Measurements from ENCODE around the gene TAPBP. TPM values are rescaled to one million over a fixed set of nuclear protein-coding genes. Genes with fewer than 3 reads are reported as not detected.

The TAPBP gene
- 64.1 and 90.7 TPM in 2 replicates for total RNA-seq

GRCh38 chr6:33313709-33314514, at the start of gene TAPBP:
TAPBP (minus strand) TSS chr6:33314078; CDS start chr6:33314041, 37 bp downstream.

DNA sequence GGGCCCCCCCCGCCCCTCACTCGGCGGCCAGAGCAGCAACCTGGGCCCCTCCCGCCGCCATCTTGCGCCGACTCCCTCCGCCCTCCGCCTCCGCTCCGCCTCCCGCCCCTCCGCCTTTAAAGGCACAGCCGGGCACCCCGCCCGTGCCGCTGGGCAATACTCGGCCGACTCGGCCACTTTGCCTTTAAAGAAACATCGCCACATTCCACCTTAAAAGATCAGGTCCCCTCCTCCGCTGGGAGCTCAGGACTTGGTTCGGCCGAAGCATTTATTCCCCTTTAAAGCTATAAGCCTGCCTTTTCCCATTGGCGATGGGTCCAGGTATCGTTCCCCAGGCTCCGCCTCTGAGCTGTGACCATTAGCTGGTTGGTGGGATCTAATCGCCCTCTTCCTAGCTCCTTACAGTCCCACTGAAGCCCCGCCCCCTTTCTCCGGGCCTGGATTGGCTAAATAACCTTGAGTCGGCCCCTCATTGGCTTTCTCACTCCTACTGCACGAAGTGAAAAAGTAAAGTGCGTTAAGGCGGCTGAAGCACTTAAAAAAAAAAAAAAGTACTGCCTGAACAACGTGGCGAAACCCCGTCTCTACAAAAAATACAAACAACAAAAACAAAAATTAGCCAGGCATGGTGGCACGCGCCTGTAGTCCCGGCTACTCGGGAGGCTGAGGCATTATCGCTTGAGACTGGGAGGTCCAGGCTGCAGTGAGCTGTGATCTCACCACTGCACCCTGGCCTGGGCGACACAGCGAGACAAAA, 4.0 kb upstream of the TAPBP start, which contains the start of gene ZBTB22:
TSS of gene ZBTB22 (minus strand) at position 76 of the 757 bp plus-strand sequence. CDS start 828 bp downstream, outside the sequence.

GRCh38 chr6:33298773-33299236, 15.1 kb downstream of the TAPBP start, which contains the start of gene RGL2:
RGL2 (minus strand) TSS chr6:33298942; CDS start chr6:33298610, 332 bp downstream.

GRCh38 chr6:33288921-33289783, 24.7 kb downstream of the TAPBP start, which contains the start of the genes PFDN6 and WDR46:
PFDN6 (plus strand) TSS chr6:33289601; CDS start chr6:33289857, 256 bp downstream.
WDR46 (minus strand) TSS chr6:33289239; CDS start chr6:33289170, 69 bp downstream.

DNA sequence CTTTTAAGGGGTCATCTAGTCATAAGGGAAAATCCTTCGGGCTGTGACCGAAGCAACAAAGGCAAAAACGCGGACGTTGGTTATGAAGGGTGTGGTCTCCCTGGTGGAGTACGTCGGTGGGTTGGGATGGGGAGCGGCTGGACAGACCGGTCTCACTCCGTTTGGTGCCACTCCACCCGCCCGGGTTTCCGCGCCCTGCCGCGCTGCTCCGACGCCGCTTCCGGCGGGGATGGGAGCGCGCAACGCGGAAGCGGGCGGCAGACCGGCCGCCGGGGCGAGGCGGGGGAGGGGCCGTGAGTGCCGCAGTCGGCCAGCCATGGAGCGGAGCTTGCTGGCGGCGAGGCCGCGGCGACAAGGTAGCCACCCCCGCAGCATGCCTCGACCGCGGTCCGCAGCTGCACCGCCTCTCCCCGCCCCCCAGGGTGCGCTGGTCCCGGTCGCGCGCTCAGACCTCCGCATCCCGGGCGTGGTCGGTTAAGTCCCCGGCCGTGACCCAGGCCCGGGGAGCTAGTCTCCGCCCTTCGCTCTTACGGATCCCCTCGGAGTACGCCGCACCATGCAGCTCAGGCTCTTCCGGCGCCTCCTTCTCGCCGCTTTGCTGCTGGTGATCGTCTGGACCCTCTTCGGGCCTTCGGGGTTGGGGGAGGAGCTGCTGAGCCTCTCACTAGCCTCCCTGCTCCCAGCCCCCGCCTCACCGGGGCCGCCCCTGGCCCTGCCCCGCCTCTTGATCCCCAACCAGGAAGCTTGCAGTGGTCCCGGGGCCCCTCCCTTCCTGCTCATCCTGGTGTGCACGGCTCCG, 36.8 kb downstream of the TAPBP start, which contains the start of gene B3GALT4:
TSS of gene B3GALT4 (plus strand) at position 260 of the 799 bp plus-strand sequence. CDS start at position 557, 297 bp downstream.

GRCh38 chr6:33271468-33272274, 42.2 kb downstream of the TAPBP start, which contains the start of the genes RPS18 and VPS52:
RPS18 (plus strand) TSS chr6:33272075; CDS start chr6:33272120, 45 bp downstream.
VPS52 (minus strand) TSS chr6:33271876; CDS start chr6:33271675, 201 bp downstream.

Other genes starting within 250 kb of the TAPBP start
- 5.2 and 16.8 TPM in 2 replicates for gene HLA-DPA1, start 240.4 kb downstream of the TAPBP start, total RNA-seq
- gene HLA-DPB1, start 238.1 kb downstream of the TAPBP start, total RNA-seq = 14.5 and 20.8 TPM in 2 replicates
- 0.13 and 0.29 TPM in 2 replicates for gene COL11A2, start 121.6 kb downstream of the TAPBP start, total RNA-seq
- gene RXRB, start 113.4 kb downstream of the TAPBP start, total RNA-seq = 13.3 and 17.5 TPM in 2 replicates
- gene SLC39A7, start 113.2 kb downstream of the TAPBP start, total RNA-seq = 59.4 and 73.3 TPM in 2 replicates
- 3.1 and 4.8 TPM in 2 replicates for gene HSD17B8, start 109.4 kb downstream of the TAPBP start, total RNA-seq
- gene RING1, start 105.6 kb downstream of the TAPBP start, total RNA-seq = 14.1 and 18.1 TPM in 2 replicates
- gene VPS52, start 42.2 kb downstream of the TAPBP start, total RNA-seq = 35.5 and 39.2 TPM in 2 replicates
- 2,291 and 2,418 TPM in 2 replicates for gene RPS18, start 42.0 kb downstream of the TAPBP start, total RNA-seq
- 1.2 and 2.4 TPM in 2 replicates for gene B3GALT4, start 37.0 kb downstream of the TAPBP start, total RNA-seq
- 74.2 and 89.2 TPM in 2 replicates for gene WDR46, start 24.8 kb downstream of the TAPBP start, total RNA-seq
- gene PFDN6, start 24.5 kb downstream of the TAPBP start, total RNA-seq = 31.6 and 36.2 TPM in 2 replicates
- 40.0 and 42.2 TPM in 2 replicates for gene RGL2, start 15.1 kb downstream of the TAPBP start, total RNA-seq
- gene ZBTB22, start 3.7 kb upstream of the TAPBP start, total RNA-seq = 6.0 and 6.7 TPM in 2 replicates
- gene DAXX, start 8.9 kb upstream of the TAPBP start, total RNA-seq = 51.2 and 51.4 TPM in 2 replicates
- gene KIFC1, start 77.7 kb upstream of the TAPBP start, total RNA-seq = 48.7 and 75.7 TPM in 2 replicates
- gene PHF1, start 96.9 kb upstream of the TAPBP start, total RNA-seq = 11.7 and 13.9 TPM in 2 replicates
- gene CUTA, start 104.0 kb upstream of the TAPBP start, total RNA-seq = 67.6 and 73.9 TPM in 2 replicates
- 3.5 and 6.7 TPM in 2 replicates for gene SYNGAP1, start 106.0 kb upstream of the TAPBP start, total RNA-seq
- gene ZBTB9, start 140.5 kb upstream of the TAPBP start, total RNA-seq = 4.5 and 5.3 TPM in 2 replicates

Data from thoracic aorta endothelial cell (primary cell).